HepG2 (cell line): Measurements from ENCODE around the gene TM2D3. TPM values are rescaled to one million over a fixed set of nuclear protein-coding genes. Genes with fewer than 3 reads are reported as not detected.
A peak's percentile ranks its signal among the peaks of the same experiment; 100 is the strongest.

ENCODE experiments used
- AGO1 ChIP-seq: fragments of 200-400 bp; formaldehyde crosslinking; IDR thresholded peaks from 2 replicates; pipeline ENCODE4 v1.6.1; 2017; ENCODE audit warnings: mild to moderate bottlenecking, low read depth, low read length, moderate library complexity; ENCODE audit not compliant: poor library complexity, severe bottlenecking
- AKAP8 ChIP-seq: sonication (generic); formaldehyde crosslinking; IDR thresholded peaks from 2 replicates; pipeline ENCODE4 v1.5.1; 2020; ENCODE audit warnings: mild to moderate bottlenecking, missing genetic modification reagents
- ESRRA ChIP-seq: sonication (generic); formaldehyde crosslinking; IDR thresholded peaks from 2 replicates; pipeline ENCODE4 v1.5.1; 2020; ENCODE audit warnings: mild to moderate bottlenecking, low read depth, missing genetic modification reagents
- GLI4 ChIP-seq: sonication (generic); formaldehyde crosslinking; IDR thresholded peaks from 2 replicates; pipeline ENCODE4 v1.5.1; 2020; ENCODE audit warnings: missing genetic modification reagents, mild to moderate bottlenecking, moderate library complexity, borderline replicate concordance
- HOXA7 ChIP-seq: sonication (generic); formaldehyde crosslinking; IDR thresholded peaks from 2 replicates; pipeline ENCODE4 v1.8.1; 2022; ENCODE audit warnings: mild to moderate bottlenecking, missing genetic modification reagents, moderate library complexity
- JDP2 ChIP-seq: sonication (generic); formaldehyde crosslinking; IDR thresholded peaks from 2 replicates; pipeline ENCODE4 v1.8.1; 2022; ENCODE audit warnings: missing genetic modification reagents, borderline replicate concordance
- JUNB ChIP-seq: sonication (generic); formaldehyde crosslinking; IDR thresholded peaks from 2 replicates; pipeline ENCODE4 v1.8.0; 2022; ENCODE audit warnings: missing genetic modification reagents, mild to moderate bottlenecking, borderline replicate concordance
- MBNL3 ChIP-seq: fragments of 250-450 bp; sonication (Bioruptor Pico); conservative IDR thresholded peaks from 2 replicates; pipeline ENCODE4 v1.8.0; 2022; ENCODE audit warnings: mild to moderate bottlenecking, inconsistent platforms
- MIER2 ChIP-seq: IDR thresholded peaks from 2 replicates; pipeline ENCODE4 v1.6.1; 2016; ENCODE audit warnings: missing biosample characterization, missing genetic modification reagents
- PHF21A ChIP-seq: sonication (generic); formaldehyde crosslinking; IDR thresholded peaks from 2 replicates; pipeline ENCODE4 v1.5.0; 2020; ENCODE audit warnings: mild to moderate bottlenecking, missing genetic modification reagents
- RAD51 ChIP-seq: fragments of 450-650 bp; IDR thresholded peaks from 2 replicates; pipeline ENCODE4 v1.6.1; 2016; ENCODE audit warnings: borderline replicate concordance
- SOX6 ChIP-seq, 2 experiments: fragments of 450-650 bp in 1 of 2; sonication (generic) in 1 of 2; formaldehyde crosslinking in 1 of 2; IDR thresholded peaks; 2 replicates each; pipeline versions ENCODE4 v1.4.0 to v1.6.1; 2017 to 2020; ENCODE audit warnings: antibody characterized with exemption in 1 of 2, mild to moderate bottlenecking in 1 of 2, missing genetic modification reagents in 1 of 2
- SYNCRIP ChIP-seq: fragments of 200-400 bp; formaldehyde crosslinking; IDR thresholded peaks from 2 replicates; pipeline ENCODE4 v1.6.1; 2018; ENCODE audit warnings: mild to moderate bottlenecking, low read depth, low read length; ENCODE audit not compliant: insufficient read depth
- ZBTB1 ChIP-seq: sonication (generic); formaldehyde crosslinking; IDR thresholded peaks from 2 replicates; pipeline ENCODE4 v1.4.0; 2020; ENCODE audit warnings: missing genetic modification reagents, borderline replicate concordance
- ZBTB7B ChIP-seq: sonication (generic); formaldehyde crosslinking; IDR thresholded peaks from 2 replicates; pipeline ENCODE4 v1.4.0; 2020; ENCODE audit warnings: missing genetic modification reagents
- ZC3H4 ChIP-seq: sonication (generic); formaldehyde crosslinking; IDR thresholded peaks from 2 replicates; pipeline ENCODE4 v1.4.0; 2020; ENCODE audit warnings: missing genetic modification reagents, borderline replicate concordance
- ZNF24 ChIP-seq: fragments of 450-650 bp; IDR thresholded peaks from 2 replicates; pipeline ENCODE4 v1.6.1; 2017; ENCODE audit warnings: antibody characterized with exemption, mild to moderate bottlenecking
- ZNF282 ChIP-seq: fragments of 450-650 bp; IDR thresholded peaks from 2 replicates; pipeline ENCODE4 v1.6.1; 2018; ENCODE audit not compliant: partially characterized antibody
- ZNF530 ChIP-seq: sonication (generic); formaldehyde crosslinking; IDR thresholded peaks from 2 replicates; pipeline ENCODE4 v1.5.0; 2020; ENCODE audit warnings: low read depth, mild to moderate bottlenecking, missing genetic modification reagents
- ZSCAN22 ChIP-seq: sonication (generic); formaldehyde crosslinking; IDR thresholded peaks from 2 replicates; pipeline ENCODE4 v1.4.0; 2020; ENCODE audit warnings: mild to moderate bottlenecking, missing genetic modification reagents
- polyA plus RNA-seq, 8 experiments: library from polyadenylated mRNA; depleted of rRNA in 3 of 8; stranded (reverse) in 7 of 8; unstranded in 1 of 8; fragments of >200 nt; fragmentation: Illumina TruSeq in 4 of 8; extraction: Trizol in 4 of 8; gene quantifications; 2 replicates each; pipeline versions ENCODE4 v1.2.1 to v1.2.3, GENCODE V29; 2011 to 2016; ENCODE audit warnings: low read depth in 4 of 8, missing spikeins in 1 of 8, mixed read lengths in 1 of 8; ENCODE audit not compliant: insufficient read depth in 1 of 8
- total RNA-seq, 5 experiments: library from RNA; depleted of rRNA; stranded (reverse); fragments of >200 nt; fragmentation: Illumina TruSeq; extraction: Trizol; gene quantifications; 2 replicates each; pipeline ENCODE4 v1.2.3, GENCODE V29; 2016; ENCODE audit warnings: low read depth in 1 of 5
- TF ChIP-seq, protein P1 (sequence below): sonication (generic); formaldehyde crosslinking; IDR thresholded peaks from 2 replicates; pipeline ENCODE4 v1.4.0; 2020; ENCODE audit warnings: missing genetic modification reagents
- TF ChIP-seq, protein P2 (sequence below): sonication (generic); formaldehyde crosslinking; IDR thresholded peaks from 2 replicates; pipeline ENCODE4 v1.4.0; 2020; ENCODE audit warnings: low read depth, mild to moderate bottlenecking, missing genetic modification reagents
- TF ChIP-seq, protein P3 (sequence below): sonication (generic); formaldehyde crosslinking; IDR thresholded peaks from 2 replicates; pipeline ENCODE4 v1.4.0; 2020; ENCODE audit warnings: missing genetic modification reagents
- TF ChIP-seq, protein P4 (sequence below): sonication (generic); formaldehyde crosslinking; IDR thresholded peaks from 2 replicates; pipeline ENCODE4 v1.8.0; 2022; ENCODE audit warnings: missing genetic modification reagents, mild to moderate bottlenecking, borderline replicate concordance

TM2D3 gene
- total and polyA plus RNA-seq, 2 of the 13 experiments (the other 11 are each of a cell fraction or from before 2014, with no cell fraction given): 31.1 to 72.7 TPM

DNA sequence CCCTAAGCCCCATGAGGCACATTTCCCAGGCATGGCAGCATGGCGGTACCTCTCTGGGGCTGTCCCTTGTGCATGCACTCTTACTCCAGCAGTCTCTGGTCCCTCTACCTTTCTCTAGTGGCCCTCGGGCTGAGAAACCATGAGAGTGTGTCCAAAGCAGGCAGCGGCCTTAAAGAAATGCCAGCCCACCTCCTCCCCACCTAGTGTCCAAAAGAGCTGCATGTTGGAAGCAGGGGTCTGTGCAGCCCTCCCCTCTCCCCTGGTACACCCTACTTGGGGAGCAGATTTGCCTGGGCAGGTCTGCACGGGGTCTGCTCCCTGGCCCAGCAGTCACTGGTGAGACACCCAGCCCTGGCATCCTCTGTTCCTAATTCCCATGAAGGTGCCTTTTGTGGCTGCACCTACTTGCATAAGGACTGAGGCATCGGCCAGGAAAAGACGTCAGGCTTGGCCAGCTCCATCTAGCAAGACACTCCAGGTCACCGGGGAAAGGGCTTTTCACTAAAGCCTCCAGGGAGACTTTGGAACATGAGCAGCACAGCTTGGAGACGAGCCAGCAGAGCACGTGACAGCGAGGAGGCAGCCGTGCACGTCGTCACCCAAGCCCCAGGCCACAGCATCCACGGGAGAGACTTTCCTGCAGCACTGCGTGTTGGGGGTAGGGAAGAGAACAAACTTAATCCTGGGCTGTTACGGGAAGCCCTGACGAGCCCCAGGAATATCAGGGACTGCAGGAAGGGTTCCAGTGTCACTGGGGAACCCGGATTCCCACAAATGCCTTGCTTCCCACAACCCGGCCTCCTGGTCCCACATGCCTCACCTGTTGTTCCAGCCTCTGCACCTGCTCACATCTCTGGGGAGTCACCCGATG, 38.8 kb downstream of the TM2D3 start (continued):
- TF ChIP-seq SOX6 (IDR thresholded peaks at IDR 0.05) (no peak), SOX6 (CRISPR knock-in tag; IDR thresholded peaks at IDR 0.05) (no peak), PHF21A (CRISPR knock-in tag) (peak; percentile 37; the same call in 1 of the 2 replicates), ZSCAN22 (no peak), MIER2 (CRISPR knock-in tag) (no peak), ZNF282 (no peak), MBNL3 (CRISPR knock-in tag) (no peak), ZC3H4 (CRISPR knock-in tag) (no peak), ZBTB1 (CRISPR knock-in tag) (no peak), HOXA7 (no peak), SYNCRIP (no peak), ESRRA (CRISPR knock-in tag) (no peak), ZNF24 (no peak), AKAP8 (CRISPR knock-in tag) (no peak), GLI4 (CRISPR knock-in tag) (0 out of 2 replicates have a peak, but pooled peaks have one; percentile 66), JDP2 (CRISPR knock-in tag) (no peak), RAD51 (peak; percentile 47; the same call in 1 of the 2 replicates), AGO1 (no peak), ZNF530 (no peak), JUNB (CRISPR knock-in tag) (no peak), ZBTB7B (CRISPR knock-in tag) (0 out of 2 replicates have a peak, but pooled peaks have one; percentile 26)
- TF ChIP-seq, protein P1, sequence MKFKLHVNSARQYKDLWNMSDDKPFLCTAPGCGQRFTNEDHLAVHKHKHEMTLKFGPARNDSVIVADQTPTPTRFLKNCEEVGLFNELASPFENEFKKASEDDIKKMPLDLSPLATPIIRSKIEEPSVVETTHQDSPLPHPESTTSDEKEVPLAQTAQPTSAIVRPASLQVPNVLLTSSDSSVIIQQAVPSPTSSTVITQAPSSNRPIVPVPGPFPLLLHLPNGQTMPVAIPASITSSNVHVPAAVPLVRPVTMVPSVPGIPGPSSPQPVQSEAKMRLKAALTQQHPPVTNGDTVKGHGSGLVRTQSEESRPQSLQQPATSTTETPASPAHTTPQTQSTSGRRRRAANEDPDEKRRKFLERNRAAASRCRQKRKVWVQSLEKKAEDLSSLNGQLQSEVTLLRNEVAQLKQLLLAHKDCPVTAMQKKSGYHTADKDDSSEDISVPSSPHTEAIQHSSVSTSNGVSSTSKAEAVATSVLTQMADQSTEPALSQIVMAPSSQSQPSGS: 0 out of 2 replicates have a peak, but pooled peaks have one; percentile 29
- TF ChIP-seq, protein P2, sequence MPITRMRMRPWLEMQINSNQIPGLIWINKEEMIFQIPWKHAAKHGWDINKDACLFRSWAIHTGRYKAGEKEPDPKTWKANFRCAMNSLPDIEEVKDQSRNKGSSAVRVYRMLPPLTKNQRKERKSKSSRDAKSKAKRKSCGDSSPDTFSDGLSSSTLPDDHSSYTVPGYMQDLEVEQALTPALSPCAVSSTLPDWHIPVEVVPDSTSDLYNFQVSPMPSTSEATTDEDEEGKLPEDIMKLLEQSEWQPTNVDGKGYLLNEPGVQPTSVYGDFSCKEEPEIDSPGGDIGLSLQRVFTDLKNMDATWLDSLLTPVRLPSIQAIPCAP: no peak
- TF ChIP-seq, protein P3, sequence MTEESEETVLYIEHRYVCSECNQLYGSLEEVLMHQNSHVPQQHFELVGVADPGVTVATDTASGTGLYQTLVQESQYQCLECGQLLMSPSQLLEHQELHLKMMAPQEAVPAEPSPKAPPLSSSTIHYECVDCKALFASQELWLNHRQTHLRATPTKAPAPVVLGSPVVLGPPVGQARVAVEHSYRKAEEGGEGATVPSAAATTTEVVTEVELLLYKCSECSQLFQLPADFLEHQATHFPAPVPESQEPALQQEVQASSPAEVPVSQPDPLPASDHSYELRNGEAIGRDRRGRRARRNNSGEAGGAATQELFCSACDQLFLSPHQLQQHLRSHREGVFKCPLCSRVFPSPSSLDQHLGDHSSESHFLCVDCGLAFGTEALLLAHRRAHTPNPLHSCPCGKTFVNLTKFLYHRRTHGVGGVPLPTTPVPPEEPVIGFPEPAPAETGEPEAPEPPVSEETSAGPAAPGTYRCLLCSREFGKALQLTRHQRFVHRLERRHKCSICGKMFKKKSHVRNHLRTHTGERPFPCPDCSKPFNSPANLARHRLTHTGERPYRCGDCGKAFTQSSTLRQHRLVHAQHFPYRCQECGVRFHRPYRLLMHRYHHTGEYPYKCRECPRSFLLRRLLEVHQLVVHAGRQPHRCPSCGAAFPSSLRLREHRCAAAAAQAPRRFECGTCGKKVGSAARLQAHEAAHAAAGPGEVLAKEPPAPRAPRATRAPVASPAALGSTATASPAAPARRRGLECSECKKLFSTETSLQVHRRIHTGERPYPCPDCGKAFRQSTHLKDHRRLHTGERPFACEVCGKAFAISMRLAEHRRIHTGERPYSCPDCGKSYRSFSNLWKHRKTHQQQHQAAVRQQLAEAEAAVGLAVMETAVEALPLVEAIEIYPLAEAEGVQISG (CRISPR knock-in tag): peak; percentile 51; the same call in 1 of the 2 replicates
- TF ChIP-seq, protein P4, sequence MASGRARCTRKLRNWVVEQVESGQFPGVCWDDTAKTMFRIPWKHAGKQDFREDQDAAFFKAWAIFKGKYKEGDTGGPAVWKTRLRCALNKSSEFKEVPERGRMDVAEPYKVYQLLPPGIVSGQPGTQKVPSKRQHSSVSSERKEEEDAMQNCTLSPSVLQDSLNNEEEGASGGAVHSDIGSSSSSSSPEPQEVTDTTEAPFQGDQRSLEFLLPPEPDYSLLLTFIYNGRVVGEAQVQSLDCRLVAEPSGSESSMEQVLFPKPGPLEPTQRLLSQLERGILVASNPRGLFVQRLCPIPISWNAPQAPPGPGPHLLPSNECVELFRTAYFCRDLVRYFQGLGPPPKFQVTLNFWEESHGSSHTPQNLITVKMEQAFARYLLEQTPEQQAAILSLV (CRISPR knock-in tag): no peak
